ENCODE results near the gene CADM1. TPM values are rescaled to one million over a fixed set of nuclear protein-coding genes. Genes with fewer than 3 reads are reported as not detected.

Gene CADM1
- total RNA-seq, 1 experiment from 2014 or later: 534 TPM

- no peak for TF ChIP-seq CTCF (IDR thresholded peaks at IDR 0.05; ENCODE audit: insufficient read depth in 1 of 2, low read depth in 1 of 2, low read length in 1 of 2, severe bottlenecking in 1 of 2, unreplicated experiment in 1 of 2)
- no peaks in the 10 kb centered on the region for H3K36me3 ChIP-seq (ENCODE audit: control insufficient read depth, insufficient read depth, low read length)
- H3K36me3 Mint-ChIP-seq (ENCODE audit: insufficient read depth, unreplicated experiment): peaks cover 64% of the 10 kb centered on the region
Measured at GRCh38 chr11:115188188-115188897, 315.9 kb downstream of the CADM1 start.

GRCh38 chr11:115185931-115186330 is 318.3 kb downstream of the CADM1 start:
- Histone ChIP-seq H3K27me3 (replicated peaks; ENCODE audit: control insufficient read depth, insufficient read depth, low read length) (no peaks in the 10 kb centered on the region), H3K4me3 (ENCODE audit: low read depth, low read length) (no peak overlapping the region), H3K9me3 (no peaks in the 10 kb centered on the region), H3K4me1 (no peaks in the 10 kb centered on the region; the same call in 1 of the 2 replicates), H3K36me3 (ENCODE audit: control insufficient read depth, insufficient read depth, low read length) (no peaks in the 10 kb centered on the region)
- BruUV-seq (replicated peaks): no TSS peak
- Mint-ChIP-seq H3K4me1 (ENCODE audit: low read depth, unreplicated experiment) (peaks cover 7% of the 10 kb centered on the region), H3K36me3 (ENCODE audit: insufficient read depth, unreplicated experiment) (peaks cover 65% of the 10 kb centered on the region), H3K4me3 (ENCODE audit: unreplicated experiment) (no peak overlapping the region), H3K27ac (ENCODE audit: unreplicated experiment) (no peak overlapping the region), H3K27me3 (ENCODE audit: insufficient read depth, unreplicated experiment) (no peaks in the 10 kb centered on the region), H3K9me3 (ENCODE audit: unreplicated experiment) (no peaks in the 10 kb centered on the region)
- ChIA-PET POLR2A (no interaction called here), CTCF (no interaction called here)
- intact Hi-C loops (cut with micrococcal nuclease; ENCODE audit: unreplicated experiment): no loop called here
- no peak for DNase-seq
- no peak for TF ChIP-seq CTCF (IDR thresholded peaks at IDR 0.05; ENCODE audit: insufficient read depth in 1 of 2, low read depth in 1 of 2, low read length in 1 of 2, severe bottlenecking in 1 of 2, unreplicated experiment in 1 of 2)

More at GRCh38 chr11:115188188-115188897, 315.9 kb downstream of the CADM1 start:
- Mint-ChIP-seq H3K4me1 (ENCODE audit: low read depth, unreplicated experiment) (no peaks in the 10 kb centered on the region), H3K27me3 (ENCODE audit: insufficient read depth, unreplicated experiment) (no peaks in the 10 kb centered on the region), H3K9me3 (ENCODE audit: unreplicated experiment) (no peaks in the 10 kb centered on the region), H3K4me3 (ENCODE audit: unreplicated experiment) (no peak overlapping the region), H3K27ac (ENCODE audit: unreplicated experiment) (no peak overlapping the region)
- Histone ChIP-seq H3K4me1 (no peaks in the 10 kb centered on the region), H3K4me3 (ENCODE audit: low read depth, low read length) (no peak overlapping the region), H3K9me3 (no peaks in the 10 kb centered on the region), H3K27me3 (replicated peaks; ENCODE audit: control insufficient read depth, insufficient read depth, low read length) (no peaks in the 10 kb centered on the region)
- BruUV-seq (replicated peaks): no TSS peak
- ChIA-PET CTCF (no interaction called here), POLR2A (no interaction called here)
- DNase-seq: no peak
- intact Hi-C loops (cut with micrococcal nuclease; ENCODE audit: unreplicated experiment): no loop called here

- H3K9me3 ChIP-seq: no peaks in the 10 kb centered on the region
- H3K4me1 Mint-ChIP-seq (ENCODE audit: low read depth, unreplicated experiment): peaks cover 7% of the 10 kb centered on the region
- H3K27ac Mint-ChIP-seq (ENCODE audit: unreplicated experiment): no peak overlapping the region
- no peak for TF ChIP-seq CTCF (IDR thresholded peaks at IDR 0.05; ENCODE audit: insufficient read depth in 1 of 2, low read depth in 1 of 2, low read length in 1 of 2, severe bottlenecking in 1 of 2, unreplicated experiment in 1 of 2)
- no peaks in the 10 kb centered on the region for H3K27me3 ChIP-seq (replicated peaks; ENCODE audit: control insufficient read depth, insufficient read depth, low read length)
- BruUV-seq (replicated peaks): no TSS peak
- H3K4me3 Mint-ChIP-seq (ENCODE audit: unreplicated experiment): no peak overlapping the region
- no peaks in the 10 kb centered on the region; the same call in 1 of the 2 replicates for H3K4me1 ChIP-seq
- DNase-seq: no peak
- H3K4me3 ChIP-seq (ENCODE audit: low read depth, low read length): no peak overlapping the region
- H3K36me3 Mint-ChIP-seq (ENCODE audit: insufficient read depth, unreplicated experiment): peaks cover 67% of the 10 kb centered on the region
- intact Hi-C loops (cut with micrococcal nuclease; ENCODE audit: unreplicated experiment): no loop called here
- H3K9me3 Mint-ChIP-seq (ENCODE audit: unreplicated experiment): no peaks in the 10 kb centered on the region
- ChIA-PET POLR2A (no interaction called here), CTCF (no interaction called here)
- H3K36me3 ChIP-seq (ENCODE audit: control insufficient read depth, insufficient read depth, low read length): no peaks in the 10 kb centered on the region
- H3K27me3 Mint-ChIP-seq (ENCODE audit: insufficient read depth, unreplicated experiment): no peaks in the 10 kb centered on the region
Measured at GRCh38 chr11:115185507-115185906, 318.7 kb downstream of the CADM1 start.

All from Caco-2 (cell line).